Endodermal cell (in vitro differentiated cells): Measurements from ENCODE around the gene NDST4. TPM values are rescaled to one million over a fixed set of nuclear protein-coding genes. Genes with fewer than 3 reads are reported as not detected.
A peak's percentile ranks its signal among the peaks of the same experiment; 100 is the strongest.

Source experiments
- DNase-seq: peaks from one replicate; pipeline ENCODE4 v3.0.0-alpha.2; 2017
- H3K27ac ChIP-seq: 2 replicates; pipeline ENCODE4 v1.5.1; 2013; ENCODE audit warnings: mild to moderate bottlenecking, low read depth, low read length, moderate library complexity
- H3K27me3 ChIP-seq: 2 replicates; pipeline ENCODE4 v1.6.1; 2013; ENCODE audit warnings: mild to moderate bottlenecking, low read length, moderate library complexity; ENCODE audit not compliant: insufficient read depth, control insufficient read depth, poor library complexity, severe bottlenecking
- H3K36me3 ChIP-seq: 2 replicates; pipeline ENCODE4 v1.7.0; 2013; ENCODE audit warnings: mild to moderate bottlenecking, low read length, moderate library complexity; ENCODE audit not compliant: control insufficient read depth, insufficient read depth
- H3K4me1 ChIP-seq: one replicate; pipeline ENCODE4 v1.7.0; 2013; ENCODE audit warnings: low read length; ENCODE audit not compliant: control insufficient read depth, insufficient read depth
- H3K4me3 ChIP-seq: 2 replicates; pipeline ENCODE4 v1.5.1; 2013; ENCODE audit warnings: mild to moderate bottlenecking, low read length, moderate library complexity
- H3K9ac ChIP-seq: 2 replicates; pipeline ENCODE4 v1.6.1; 2013; ENCODE audit warnings: mild to moderate bottlenecking, low read length, moderate library complexity; ENCODE audit not compliant: poor library complexity, severe bottlenecking; ENCODE audit errors: extremely low read depth
- H3K9me3 ChIP-seq: 2 replicates; pipeline ENCODE4 v1.6.1; 2013; ENCODE audit warnings: mild to moderate bottlenecking, low read length, moderate library complexity; ENCODE audit not compliant: control insufficient read depth
- H3K27ac Mint-ChIP-seq: 2 replicates; pipeline ENCODE4 v1.8.0; 2020; ENCODE audit warnings: mixed read lengths
- H3K27me3 Mint-ChIP-seq: 2 replicates; pipeline ENCODE4 v1.8.0; 2021; ENCODE audit warnings: mild to moderate bottlenecking, mixed read lengths; ENCODE audit not compliant: insufficient read depth
- H3K36me3 Mint-ChIP-seq: 2 replicates; pipeline ENCODE4 v1.8.0; 2020; ENCODE audit warnings: low read depth, mixed read lengths
- H3K4me1 Mint-ChIP-seq: 2 replicates; pipeline ENCODE4 v1.8.0; 2020; ENCODE audit warnings: mixed read lengths
- H3K4me3 Mint-ChIP-seq: 2 replicates; pipeline ENCODE4 v1.8.0; 2020; ENCODE audit warnings: mild to moderate bottlenecking, moderate library complexity, mixed read lengths
- H3K9me3 Mint-ChIP-seq: 2 replicates; pipeline ENCODE4 v1.8.0; 2020; ENCODE audit warnings: mild to moderate bottlenecking, mixed read lengths
- CTCF ChIP-seq: fragments of 200-600 bp; sonication (generic); conservative IDR thresholded peaks from 2 replicates; pipeline ENCODE4 v1.5.0; 2021; ENCODE audit warnings: antibody characterized with exemption, mild to moderate bottlenecking
- WGBS, 2 experiments: methylation state at CpG; one replicate each; pipeline versions ENCODE4 v1.1.5 to v1.1.7; 2013; ENCODE audit warnings: missing lambda C conversion rate in 2 of 2, mixed read lengths in 1 of 2; ENCODE audit not compliant: insufficient coverage in 1 of 2, insufficient read length in 1 of 2; 5-methylcytosine and 5-hydroxymethylcytosine counted together
- total RNA-seq, 2 donors: library from RNA; stranded (reverse); fragmentation: NEBNext Ultra II Directional in 1 of 2; extraction: Animal tissue kit (Norgen Biotek cat#: 25700) in 1 of 2; gene quantifications; 2 replicates in 1 of 2; 3 replicates in 1 of 2; pipeline ENCODE4 v1.2.1, GENCODE V29; 2021

NDST4 gene
- total RNA-seq, 2 donors from 2014 or later: 0.31 TPM; not detected in 1

- Mint-ChIP-seq H3K9me3 (no peaks in the 10 kb centered on the region), H3K4me1 (peaks cover 2% of the 10 kb centered on the region), H3K36me3 (no peaks in the 10 kb centered on the region), H3K27me3 (no peaks in the 10 kb centered on the region), H3K4me3 (no peak overlapping the region), H3K27ac (no peak overlapping the region)
- peak; percentile 79 for TF ChIP-seq CTCF
- DNase-seq: no peak
- Histone ChIP-seq H3K36me3 (no peaks in the 10 kb centered on the region), H3K27me3 (no peaks in the 10 kb centered on the region), H3K27ac (no peak overlapping the region), H3K9me3 (no peaks in the 10 kb centered on the region), H3K4me1 (no peaks in the 10 kb centered on the region), H3K4me3 (no peak overlapping the region), H3K9ac (no peak overlapping the region)
Observed at GRCh38 chr4:115154826-115155225, 41.4 kb upstream of the NDST4 start.

GRCh38 chr4:115152965-115153364, 39.5 kb upstream of the NDST4 start:
- Mint-ChIP-seq H3K27ac (no peak overlapping the region), H3K9me3 (no peaks in the 10 kb centered on the region), H3K4me1 (peaks cover 2% of the 10 kb centered on the region), H3K27me3 (no peaks in the 10 kb centered on the region), H3K4me3 (no peak overlapping the region), H3K36me3 (no peaks in the 10 kb centered on the region)
- Histone ChIP-seq H3K4me3 (no peak overlapping the region), H3K36me3 (no peaks in the 10 kb centered on the region), H3K9ac (no peak overlapping the region), H3K9me3 (no peaks in the 10 kb centered on the region), H3K27ac (no peak overlapping the region), H3K4me1 (no peaks in the 10 kb centered on the region), H3K27me3 (no peaks in the 10 kb centered on the region)
- TF ChIP-seq CTCF: no peak
- no peak for DNase-seq

GRCh38 chr4:115152081-115152480, 38.7 kb upstream of the NDST4 start:
- H3K4me1 Mint-ChIP-seq: peaks cover 2% of the 10 kb centered on the region
- no peak overlapping the region for H3K27ac ChIP-seq
- DNase-seq: no peak
- TF ChIP-seq CTCF: no peak
- no peak overlapping the region for H3K27ac Mint-ChIP-seq
- WGBS, 2 experiments: 100% methylated on average over 1 of the region's 3 CpGs; no CpG with 5 or more reads in 1 of the 2 experiments
- no peaks in the 10 kb centered on the region for H3K36me3 ChIP-seq
- no peaks in the 10 kb centered on the region for H3K27me3 Mint-ChIP-seq
- H3K4me3 Mint-ChIP-seq: no peak overlapping the region
- no peaks in the 10 kb centered on the region for H3K36me3 Mint-ChIP-seq
- H3K9ac ChIP-seq: no peak overlapping the region
- no peaks in the 10 kb centered on the region for H3K4me1 ChIP-seq
- no peaks in the 10 kb centered on the region for H3K9me3 ChIP-seq
- no peaks in the 10 kb centered on the region for H3K27me3 ChIP-seq
- no peak overlapping the region for H3K4me3 ChIP-seq
- H3K9me3 Mint-ChIP-seq: no peaks in the 10 kb centered on the region
